NB4 (cell line): Measurements from ENCODE around the gene MAPRE3.

Experiments
- DNase-seq: peaks from one replicate; pipeline ENCODE4 v3.0.0; 2010; ENCODE audit warnings: low read depth
- H3K4me3 ChIP-seq: one replicate; pipeline ENCODE4 v1.5.1; 2011; ENCODE audit warnings: mild to moderate bottlenecking, low read depth, low read length, moderate library complexity
- CTCF ChIP-seq: IDR thresholded peaks from one replicate; pipeline ENCODE4 v1.5.1; 2012; ENCODE audit warnings: low read depth, low read length
- MYC ChIP-seq: IDR thresholded peaks from 2 replicates; pipeline ENCODE4 v1.6.1; 2011; ENCODE audit warnings: low read depth, low read length
- POLR2A ChIP-seq: IDR thresholded peaks from 2 replicates; pipeline ENCODE4 v1.6.1; 2011; ENCODE audit warnings: mild to moderate bottlenecking; ENCODE audit not compliant: insufficient read length; ENCODE audit errors: extremely low read depth
- TF ChIP-seq, protein P1 (sequence below): IDR thresholded peaks from 2 replicates; pipeline ENCODE4 v1.6.1; 2011; ENCODE audit warnings: low read depth, low read length

Gene MAPRE3

DNA sequence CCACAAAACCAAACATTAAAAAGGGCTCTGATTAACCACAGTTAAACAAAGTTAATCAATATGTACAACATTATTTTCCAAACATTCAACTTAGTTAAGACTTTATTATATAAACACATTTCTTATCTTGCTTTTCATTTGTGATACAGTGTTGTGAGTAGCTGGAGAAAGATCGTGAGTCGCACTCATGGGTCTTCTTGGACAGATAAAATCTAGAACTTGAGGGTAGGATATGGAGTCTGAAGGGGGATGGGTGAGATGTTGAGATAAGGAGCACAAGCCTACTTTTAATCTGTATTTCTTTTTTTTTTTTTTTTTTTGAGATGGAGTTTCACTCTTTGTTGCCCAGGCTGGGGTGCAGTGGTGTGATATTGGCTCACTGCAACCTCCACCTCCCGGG is 39.7 kb downstream of the MAPRE3 start:
- peak; percentile 36 for DNase-seq
- no peak for TF ChIP-seq POLR2A
- TF ChIP-seq, protein P1, sequence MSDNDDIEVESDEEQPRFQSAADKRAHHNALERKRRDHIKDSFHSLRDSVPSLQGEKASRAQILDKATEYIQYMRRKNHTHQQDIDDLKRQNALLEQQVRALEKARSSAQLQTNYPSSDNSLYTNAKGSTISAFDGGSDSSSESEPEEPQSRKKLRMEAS, result no peak
- no peak for TF ChIP-seq CTCF
- TF ChIP-seq MYC, result no peak
- no peak overlapping the region for H3K4me3 ChIP-seq

GRCh38 chr2:27013738-27014137 is 43.3 kb downstream of the MAPRE3 start:
- TF ChIP-seq CTCF (no peak), MYC (no peak), POLR2A (no peak)
- TF ChIP-seq, protein P1, result no peak
- H3K4me3 ChIP-seq, result no peak overlapping the region
- no peak for DNase-seq

DNA sequence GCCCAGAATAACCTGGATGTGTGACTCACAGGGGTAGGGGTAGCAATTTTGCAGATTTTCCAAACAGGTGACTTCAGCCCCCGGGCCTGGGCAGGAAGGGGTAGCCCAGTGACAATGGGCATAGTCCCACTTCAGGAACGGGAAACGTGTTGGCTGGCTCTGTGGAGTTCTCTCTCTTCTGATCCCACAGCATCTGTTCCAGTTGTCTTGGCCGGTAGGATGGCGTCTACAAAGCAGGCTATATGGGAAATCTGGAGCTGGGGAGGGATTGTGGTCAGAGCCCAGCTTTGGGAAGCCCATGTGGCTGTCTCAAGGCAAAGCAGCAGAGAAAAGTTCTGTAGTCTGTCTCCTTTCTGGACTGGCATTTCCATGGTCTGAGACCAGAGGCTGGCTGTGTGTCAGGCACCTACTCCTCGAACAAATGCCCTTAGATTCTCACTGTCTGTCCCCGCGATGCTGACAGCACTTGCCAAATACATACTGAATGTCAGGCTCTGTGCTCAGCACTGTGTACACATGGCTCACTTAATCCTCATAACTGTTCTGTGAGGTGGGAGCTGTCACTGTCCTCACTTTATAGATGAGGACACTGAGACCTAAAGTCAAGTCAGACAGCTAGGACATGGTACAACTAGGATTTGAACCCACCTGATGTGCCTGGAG is 44.5 kb downstream of the MAPRE3 start:
- no peak overlapping the region for H3K4me3 ChIP-seq
- no peak for DNase-seq
- no peak for TF ChIP-seq MYC
- TF ChIP-seq, protein P1, result no peak
- TF ChIP-seq CTCF, result no peak
- TF ChIP-seq POLR2A, result no peak

DNA sequence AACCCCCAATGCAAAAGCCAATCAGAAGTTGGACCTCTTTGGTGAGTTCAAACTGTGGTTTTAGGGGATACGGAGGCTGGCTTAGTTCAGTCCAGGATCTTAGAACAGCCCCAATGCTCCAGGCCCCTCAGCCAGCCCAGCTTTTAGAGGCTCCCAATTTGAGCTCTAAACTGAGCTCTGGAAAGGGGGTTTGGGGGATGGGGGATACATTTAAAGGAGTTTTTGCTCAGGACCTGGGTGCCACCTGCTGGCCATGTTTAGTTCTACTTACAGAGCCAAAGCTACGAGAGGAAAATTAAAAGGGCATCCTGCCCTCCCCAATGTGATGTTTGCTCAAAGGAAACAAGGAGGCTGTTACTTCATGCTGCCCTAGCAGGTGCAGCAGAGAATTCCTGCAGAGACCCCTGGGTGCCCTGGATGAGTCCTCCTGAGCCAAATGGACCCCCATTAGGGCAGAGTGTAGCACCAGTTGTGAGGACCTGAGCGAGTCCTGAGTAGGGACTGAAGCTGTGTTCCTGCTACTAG is 46.4 kb downstream of the MAPRE3 start:
- peak; percentile 69 for TF ChIP-seq CTCF
- TF ChIP-seq, protein P1, result no peak
- DNase-seq, result peak; percentile 81
- no peak overlapping the region for H3K4me3 ChIP-seq

- TF ChIP-seq POLR2A, result no peak
- TF ChIP-seq, protein P1, result no peak
- no peak for TF ChIP-seq MYC
- no peak for TF ChIP-seq CTCF
- no peak for DNase-seq
- H3K4me3 ChIP-seq, result no peak overlapping the region
These were observed 47.7 kb downstream of the MAPRE3 start for GRCh38 chr2:27018142-27018541.
